Caco-2 (cell line): Measurements from ENCODE around the gene CCDC195. TPM values are rescaled to one million over a fixed set of nuclear protein-coding genes. Genes with fewer than 3 reads are reported as not detected.

ENCODE experiments used
- Bru-seq: library from RNA; stranded (reverse); fragments of 400-500 nt; gene quantifications from one replicate; lab custom pipeline; 2021; lab: Mats Ljungman, UMichigan
- BruChase-seq, 2 experiments: library from RNA; stranded (reverse); fragments of 400-500 nt; gene quantifications; one replicate each; lab custom pipeline; 2021; lab: Mats Ljungman, UMichigan
- BruUV-seq: library from RNA; stranded (reverse); fragments of 400-500 nt; replicated peaks from 2 replicates; lab custom pipeline; 2021; lab: Mats Ljungman, UMichigan
- CTCF ChIA-PET: fragments of 300-600 bp; sonication (Branson Sonifier 250); formaldehyde crosslinking; loops from one replicate; lab custom pipeline; 2022; ENCODE audit warnings: antibody characterized with exemption; lab: Charles Lee
- POLR2A ChIA-PET: fragments of 300-600 bp; sonication (Branson Sonifier 250); formaldehyde crosslinking; loops from one replicate; lab custom pipeline; 2022; ENCODE audit warnings: antibody characterized with exemption; lab: Charles Lee
- DNase-seq, 2 experiments: peaks; one replicate each; pipeline versions ENCODE4 v3.0.0 to v3.0.0-alpha.2; 2020 to 2022
- H3K27me3 ChIP-seq: replicated peaks from 2 replicates; pipeline ENCODE4 v1.6.0; 2011; ENCODE audit warnings: low read length; ENCODE audit not compliant: control insufficient read depth, insufficient read depth
- H3K36me3 ChIP-seq: 2 replicates; pipeline ENCODE4 v1.5.1; 2011; ENCODE audit warnings: low read length; ENCODE audit not compliant: control insufficient read depth, insufficient read depth
- H3K4me1 ChIP-seq: fragments of 250-450 bp; sonication (Bioruptor Pico); 2 replicates; pipeline ENCODE4 v1.5.1; 2020; ENCODE audit warnings: mild to moderate bottlenecking
- H3K4me3 ChIP-seq: 2 replicates; pipeline ENCODE4 v1.5.1; 2011; ENCODE audit warnings: low read depth, mild to moderate bottlenecking, control low read depth, low read length
- H3K9me3 ChIP-seq: fragments of 250-450 bp; sonication (Bioruptor Pico); 2 replicates; pipeline ENCODE4 v1.5.1; 2020; ENCODE audit warnings: mild to moderate bottlenecking, moderate library complexity
- H3K27ac Mint-ChIP-seq: one replicate; pipeline ENCODE4 v1.8.0; 2022; ENCODE audit warnings: mixed read lengths; ENCODE audit not compliant: unreplicated experiment
- H3K27me3 Mint-ChIP-seq: one replicate; pipeline ENCODE4 v1.8.0; 2022; ENCODE audit warnings: mixed read lengths; ENCODE audit not compliant: insufficient read depth, unreplicated experiment
- H3K36me3 Mint-ChIP-seq: one replicate; pipeline ENCODE4 v1.8.0; 2022; ENCODE audit warnings: mild to moderate bottlenecking, mixed read lengths; ENCODE audit not compliant: insufficient read depth, unreplicated experiment
- H3K4me1 Mint-ChIP-seq: one replicate; pipeline ENCODE4 v1.8.0; 2022; ENCODE audit warnings: low read depth, mixed read lengths; ENCODE audit not compliant: unreplicated experiment
- H3K4me3 Mint-ChIP-seq: one replicate; pipeline ENCODE4 v1.8.0; 2022; ENCODE audit warnings: mild to moderate bottlenecking, moderate library complexity, mixed read lengths; ENCODE audit not compliant: unreplicated experiment
- H3K9me3 Mint-ChIP-seq: one replicate; pipeline ENCODE4 v1.8.0; 2022; ENCODE audit warnings: mixed read lengths; ENCODE audit not compliant: unreplicated experiment
- CTCF ChIP-seq, 2 experiments: fragments of 200-600 bp in 1 of 2; IDR thresholded peaks; 1 replicate in 1 of 2; 2 replicates in 1 of 2; pipeline versions ENCODE4 v1.5.1 to v1.8.0; 2011 to 2022; ENCODE audit warnings: antibody characterized with exemption in 1 of 2, control low read depth in 1 of 2, inconsistent platforms in 1 of 2, low read depth in 1 of 2, low read length in 1 of 2, mild to moderate bottlenecking in 1 of 2, moderate library complexity in 1 of 2; ENCODE audit not compliant: insufficient read depth in 1 of 2, severe bottlenecking in 1 of 2, unreplicated experiment in 1 of 2
- intact Hi-C: fragments of 100-400 bp; cut with micrococcal nuclease; formaldehyde crosslinking; loops from one replicate; pipeline ENCODE4 v1.10.0; 2022; ENCODE audit not compliant: unreplicated experiment
- long read RNA-seq: library from polyadenylated mRNA; stranded (forward); transcript quantifications from one replicate; pipeline ENCODE4 v2.0.0, GENCODE V29; 2022
- total RNA-seq: library from RNA; stranded (reverse); gene quantifications from 2 replicates; pipeline ENCODE4 v1.2.3, GENCODE V29; 2022

Gene CCDC195
- total RNA-seq (not detected in 2 replicates), Bru-seq, nascent RNA (not detected), BruChase-seq, experiment 1, labeled RNA remaining after a 2-hour chase (not detected), BruChase-seq, experiment 2, labeled RNA remaining after a 6-hour chase (not detected)
- long read RNA-seq: 0 reads

- TF ChIP-seq CTCF (IDR thresholded peaks at IDR 0.05; ENCODE audit: insufficient read depth in 1 of 2, low read depth in 1 of 2, low read length in 1 of 2, severe bottlenecking in 1 of 2, unreplicated experiment in 1 of 2): no peak
- BruUV-seq: no TSS peak
- H3K9me3 Mint-ChIP-seq: no peaks in the 10 kb centered on the region
Observed at GRCh38 chr2:224716201-224716600, at the start of gene CCDC195. Gene CCDC195 (minus strand): TSS chr2:224716365. CDS start chr2:224716365, 0 bp downstream.

GRCh38 chr2:224764565-224765236 is 48.5 kb upstream of the CCDC195 start:
- Mint-ChIP-seq H3K27ac (no peak overlapping the region), H3K9me3 (peaks cover 13% of the 10 kb centered on the region), H3K27me3 (no peaks in the 10 kb centered on the region), H3K4me3 (no peak overlapping the region), H3K4me1 (no peaks in the 10 kb centered on the region), H3K36me3 (no peaks in the 10 kb centered on the region)
- Histone ChIP-seq H3K36me3 (no peaks in the 10 kb centered on the region), H3K27me3 (no peaks in the 10 kb centered on the region), H3K4me1 (no peaks in the 10 kb centered on the region), H3K9me3 (no peaks in the 10 kb centered on the region), H3K4me3 (no peak overlapping the region)
- ChIA-PET CTCF (no interaction called here), POLR2A (no interaction called here)
- no TSS peak for BruUV-seq
- DNase-seq: no peak
- TF ChIP-seq CTCF (IDR thresholded peaks at IDR 0.05; ENCODE audit: insufficient read depth in 1 of 2, low read depth in 1 of 2, low read length in 1 of 2, severe bottlenecking in 1 of 2, unreplicated experiment in 1 of 2): no peak
- intact Hi-C loops: no loop called here

More at GRCh38 chr2:224716201-224716600, at the start of gene CCDC195:
- no peaks in the 10 kb centered on the region for H3K27me3 Mint-ChIP-seq
- Histone ChIP-seq H3K36me3 (no peaks in the 10 kb centered on the region), H3K27me3 (no peaks in the 10 kb centered on the region), H3K4me3 (no peak within 1 kb of the TSS), H3K4me1 (no peaks in the 10 kb centered on the region), H3K9me3 (no peaks in the 10 kb centered on the region)
- H3K36me3 Mint-ChIP-seq: no peaks in the 10 kb centered on the region
- intact Hi-C loops: no loop called here
- H3K4me1 Mint-ChIP-seq: no peaks in the 10 kb centered on the region
- no peak within 1 kb of the TSS for H3K4me3 Mint-ChIP-seq
- no peak within 1 kb of the TSS for H3K27ac Mint-ChIP-seq
- ChIA-PET POLR2A (no interaction called here), CTCF (no interaction called here)
- no peak for DNase-seq

GRCh38 chr2:224757934-224758548 is 41.9 kb upstream of the CCDC195 start:
- TF ChIP-seq CTCF (IDR thresholded peaks at IDR 0.05; ENCODE audit: insufficient read depth in 1 of 2, low read depth in 1 of 2, low read length in 1 of 2, severe bottlenecking in 1 of 2, unreplicated experiment in 1 of 2): no peak
- Histone ChIP-seq H3K27me3 (no peaks in the 10 kb centered on the region), H3K36me3 (no peaks in the 10 kb centered on the region), H3K9me3 (no peaks in the 10 kb centered on the region; the same call in 1 of the 2 replicates), H3K4me1 (no peaks in the 10 kb centered on the region), H3K4me3 (no peak overlapping the region)
- POLR2A ChIA-PET: no interaction called here
- Mint-ChIP-seq H3K4me3 (no peak overlapping the region), H3K4me1 (no peaks in the 10 kb centered on the region), H3K36me3 (no peaks in the 10 kb centered on the region), H3K9me3 (peaks cover 41% of the 10 kb centered on the region), H3K27me3 (no peaks in the 10 kb centered on the region), H3K27ac (no peak overlapping the region)
- BruUV-seq: no TSS peak
- CTCF ChIA-PET: no interaction called here
- no peak for DNase-seq
- intact Hi-C loops: no loop called here
